A549 treated with ZK216348 at 1 μM for 4 hours (cell line): ENCODE measurements around the gene ITGAX. TPM values are rescaled to one million over a fixed set of nuclear protein-coding genes. Genes with fewer than 3 reads are reported as not detected.

Experiments
- total RNA-seq: library from RNA; stranded (reverse); fragments of 200-300 nt; extraction: Qiagen RNA extraction; gene quantifications from 5 replicates; pipeline ENCODE4 v1.2.3, GENCODE V29; 2022; ENCODE audit warnings: low read depth

The ITGAX gene
- total RNA-seq, result 0.89 to 1.9 TPM (median 1.2 TPM) in 5 replicates

GRCh38 chr16:31354394-31355291 is at the start of gene ITGAX:
Gene ITGAX (plus strand): TSS chr16:31355176. CDS start chr16:31355255, 79 bp downstream.

GRCh38 chr16:31393056-31393455 is 38.1 kb downstream of the ITGAX start, which contains the start of gene ITGAD:
Gene ITGAD (plus strand): TSS chr16:31393335. CDS start chr16:31393361, 26 bp downstream.

GRCh38 chr16:31428279-31428597 is 73.3 kb downstream of the ITGAX start, which contains the start of gene COX6A2:
Gene COX6A2 (minus strand): TSS chr16:31428360. CDS start chr16:31428325, 35 bp downstream.

Other genes with a start within 250 kb of the ITGAX start
- 31.9 to 56.2 TPM (median 47.4 TPM) in 5 replicates for gene BCKDK, start 246.8 kb upstream of the ITGAX start, total RNA-seq
- 32.5 to 46.4 TPM (median 43.1 TPM) in 5 replicates for gene KAT8, start 237.5 kb upstream of the ITGAX start, total RNA-seq
- gene PRSS8, start 219.4 kb upstream of the ITGAX start, total RNA-seq, result 0.80 to 1.2 TPM (median 0.91 TPM) in 5 replicates
- gene PRSS36, start 205.1 kb upstream of the ITGAX start, total RNA-seq, result 0.83 to 2.0 TPM (median 0.93 TPM) in 5 replicates
- 500 to 693 TPM (median 524 TPM) in 5 replicates for gene FUS, start 175.0 kb upstream of the ITGAX start, total RNA-seq
- gene PYCARD, start 152.4 kb upstream of the ITGAX start, total RNA-seq, result 22.6 to 44.7 TPM (median 37.8 TPM) in 5 replicates
- gene TRIM72, start 141.1 kb upstream of the ITGAX start, total RNA-seq, result 0.06 to 0.12 TPM (median 0.09 TPM) in 3 of 5 replicates, not detected in the others
- gene PYDC1, start 138.0 kb upstream of the ITGAX start, total RNA-seq, result not detected in 5 replicates
- gene ITGAM, start 95.2 kb upstream of the ITGAX start, total RNA-seq, result 0.92 to 3.6 TPM (median 1.8 TPM) in 5 replicates
- 0.04 TPM in 1 of 5 replicates, not detected in the others for gene ITGAD, start 38.2 kb downstream of the ITGAX start, total RNA-seq
- not detected in 5 replicates for gene COX6A2, start 73.2 kb downstream of the ITGAX start, total RNA-seq
- gene ZNF843, start 87.6 kb downstream of the ITGAX start, total RNA-seq, result 0.06 to 0.31 TPM (median 0.18 TPM) in 4 of 5 replicates, not detected in the other
- 4.9 to 15.2 TPM (median 11.4 TPM) in 5 replicates for gene ARMC5, start 104.3 kb downstream of the ITGAX start, total RNA-seq
- gene TGFB1I1, start 117.0 kb downstream of the ITGAX start, total RNA-seq, result 37.2 to 57.8 TPM (median 42.0 TPM) in 5 replicates
- gene SLC5A2, start 127.9 kb downstream of the ITGAX start, total RNA-seq, result 0.16 to 0.42 TPM (median 0.25 TPM) in 3 of 5 replicates, not detected in the others
- gene RUSF1, start 153.2 kb downstream of the ITGAX start, total RNA-seq, result 33.0 to 60.2 TPM (median 52.4 TPM) in 5 replicates
- not detected in 5 replicates for gene AHSP, start 172.7 kb downstream of the ITGAX start, total RNA-seq